NCI-H345 treated with DMSO at 0.1 percent for 48 hours (cell line): ENCODE measurements around the gene COG5.

Experiments used
- DNase-seq: peaks from one replicate; lab custom pipeline; 2025; ENCODE audit not compliant: unreplicated experiment; lab: John Stamatoyannopoulos, UW

COG5 gene

DNA sequence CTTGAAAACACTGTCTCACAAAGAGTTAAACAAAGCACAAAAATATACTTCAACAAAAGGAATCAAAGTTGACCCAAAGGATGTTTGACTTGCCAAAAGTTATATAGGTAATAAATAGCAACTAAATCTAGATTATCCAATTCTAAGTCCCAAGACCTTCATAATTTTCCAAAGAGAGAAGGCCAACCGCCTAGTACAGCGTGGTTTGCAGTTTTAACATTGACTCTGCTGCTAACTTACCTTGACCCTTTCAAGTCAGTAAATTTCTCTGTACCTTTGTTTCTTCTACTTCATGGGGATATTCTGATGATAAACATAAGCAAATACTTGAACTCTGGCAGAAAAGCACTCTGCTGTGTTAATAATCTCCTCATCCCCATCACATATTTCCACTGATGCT, 95.7 kb downstream of the COG5 start:
- DNase-seq, result no peak

DNA sequence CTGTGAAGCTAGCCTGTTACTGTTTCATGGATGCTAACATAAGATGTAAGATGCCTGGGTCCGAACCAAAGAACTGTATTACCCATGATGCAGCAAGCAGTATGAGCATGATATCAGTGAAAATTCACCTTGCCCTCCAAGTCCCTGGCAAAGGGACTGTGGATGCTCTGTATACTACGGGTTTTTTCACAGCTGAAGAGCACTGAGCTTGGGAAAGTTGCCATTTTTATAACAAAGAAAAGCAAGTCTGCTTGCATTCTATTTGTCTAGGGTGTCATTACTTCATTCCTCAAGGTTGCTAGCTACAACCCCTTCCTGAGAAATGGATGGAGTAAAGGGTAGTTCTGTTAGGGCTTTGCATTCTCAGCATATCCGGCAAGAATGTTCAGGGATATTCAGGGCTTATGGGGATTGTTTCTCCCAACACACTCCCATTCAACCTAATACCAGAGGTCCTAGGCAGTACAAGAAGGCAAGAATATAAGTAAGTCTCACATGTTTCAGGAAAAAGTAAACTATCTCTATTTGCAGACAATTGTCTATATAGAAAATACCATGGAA, 99.0 kb downstream of the COG5 start:
- DNase-seq, result no peak

DNA sequence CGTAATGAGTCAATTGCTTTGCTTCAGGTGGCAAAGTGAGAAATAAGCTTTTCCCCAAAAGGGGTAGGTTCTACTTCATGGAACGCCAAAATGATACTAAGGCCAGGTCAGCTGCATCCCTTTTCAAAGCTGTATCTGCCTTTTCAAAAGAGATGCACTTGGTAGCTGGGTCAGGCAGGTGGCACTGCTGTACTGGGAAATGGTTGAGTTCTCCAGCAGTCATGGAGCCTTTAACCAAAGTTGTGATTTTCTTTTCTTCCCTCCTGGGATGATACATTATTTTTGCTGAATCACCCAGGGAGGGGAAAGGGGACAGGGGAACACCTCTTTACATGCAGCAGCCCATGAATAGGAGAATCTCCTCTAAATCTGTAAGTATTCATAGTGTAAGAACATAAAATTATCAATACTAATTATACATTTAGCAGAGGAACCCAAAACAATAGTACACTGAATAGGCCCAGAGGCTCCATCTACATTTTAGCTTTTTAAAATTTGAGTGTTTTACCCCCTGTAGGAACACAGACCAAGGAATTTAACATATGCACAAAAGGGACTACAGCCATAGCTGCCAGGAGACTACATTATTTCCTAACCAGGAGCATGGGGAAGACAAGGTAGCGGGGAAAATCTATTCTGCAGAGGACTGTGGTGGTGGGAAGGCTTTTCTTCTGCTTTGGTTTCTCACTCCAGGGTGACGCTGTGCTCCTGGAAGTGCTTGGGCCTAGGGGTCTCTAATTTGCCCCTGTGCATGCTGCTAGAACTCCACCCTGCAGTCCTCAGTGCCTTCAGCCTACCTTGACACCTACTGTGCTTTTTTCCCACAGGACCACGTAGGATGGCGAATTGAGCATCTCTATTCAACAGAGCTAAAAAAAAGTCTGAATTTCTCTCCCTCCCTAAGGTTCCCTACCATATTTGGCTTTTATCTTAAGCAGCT, 100.3 kb downstream of the COG5 start:
- DNase-seq, result peak; percentile 40

DNA sequence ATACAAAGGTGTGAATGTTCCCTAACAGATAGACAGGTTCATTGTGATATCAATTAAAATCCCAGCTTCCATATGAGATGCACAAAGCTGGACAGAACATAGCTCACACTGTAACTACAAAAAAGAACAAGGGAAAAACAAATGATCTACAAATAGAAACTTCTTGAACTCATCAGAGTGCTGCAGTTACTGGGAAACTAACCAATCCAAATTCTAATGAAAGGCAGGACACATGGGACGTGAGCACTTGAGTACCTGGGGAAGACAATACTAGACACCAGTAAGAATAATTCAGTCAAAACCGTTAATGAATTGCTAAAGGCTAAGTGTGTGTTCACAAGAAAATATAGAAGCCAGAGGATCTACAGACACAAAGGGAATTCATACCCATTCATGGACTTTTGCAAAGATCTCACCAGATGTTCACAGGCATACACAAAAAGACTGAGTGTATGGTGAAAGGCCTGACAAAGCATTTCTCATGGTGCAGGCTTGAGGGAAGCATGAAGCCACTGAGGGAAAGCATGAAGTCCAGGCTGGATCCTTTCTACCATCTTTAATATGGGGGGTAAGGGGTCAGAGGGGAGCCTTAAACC, 101.7 kb downstream of the COG5 start:
- DNase-seq, result no peak

DNA sequence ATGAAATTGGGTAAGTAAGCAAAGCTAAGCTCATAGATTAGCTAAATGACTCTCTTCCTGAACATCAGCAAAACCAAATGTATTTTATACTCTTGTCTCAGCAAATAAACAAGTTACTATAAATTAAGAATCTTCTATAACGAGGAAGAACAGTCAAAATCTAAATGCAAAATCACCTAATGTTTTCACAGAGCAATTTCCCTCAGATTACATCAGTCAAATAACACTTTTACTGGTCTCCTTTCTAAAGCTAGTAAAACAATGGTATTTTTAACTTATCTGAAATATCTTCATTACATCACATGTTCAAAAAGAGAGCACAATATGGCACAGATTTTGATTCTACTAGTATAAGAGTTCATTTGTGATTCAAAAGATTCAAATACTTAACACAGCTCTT, 110.3 kb downstream of the COG5 start:
- DNase-seq, result no peak

DNA sequence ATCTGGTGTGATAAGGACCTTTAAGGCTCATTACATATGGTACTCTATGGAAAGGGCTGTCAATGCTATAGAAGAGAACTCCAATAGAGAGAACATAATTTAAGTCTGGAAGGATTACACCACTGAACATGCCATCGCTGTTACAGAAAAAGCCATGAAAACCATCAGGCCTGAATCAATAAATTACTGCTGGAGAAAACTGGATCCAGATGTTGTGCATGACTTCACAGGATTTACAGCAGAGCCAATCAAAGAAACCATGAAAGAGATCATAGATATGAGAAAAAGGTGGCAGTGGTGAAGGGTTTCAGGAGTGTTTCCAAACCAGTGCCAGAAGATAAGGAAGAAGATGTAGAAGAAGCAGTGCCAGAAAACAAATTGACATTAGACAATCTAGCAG, 112.8 kb downstream of the COG5 start:
- DNase-seq, result no peak

DNA sequence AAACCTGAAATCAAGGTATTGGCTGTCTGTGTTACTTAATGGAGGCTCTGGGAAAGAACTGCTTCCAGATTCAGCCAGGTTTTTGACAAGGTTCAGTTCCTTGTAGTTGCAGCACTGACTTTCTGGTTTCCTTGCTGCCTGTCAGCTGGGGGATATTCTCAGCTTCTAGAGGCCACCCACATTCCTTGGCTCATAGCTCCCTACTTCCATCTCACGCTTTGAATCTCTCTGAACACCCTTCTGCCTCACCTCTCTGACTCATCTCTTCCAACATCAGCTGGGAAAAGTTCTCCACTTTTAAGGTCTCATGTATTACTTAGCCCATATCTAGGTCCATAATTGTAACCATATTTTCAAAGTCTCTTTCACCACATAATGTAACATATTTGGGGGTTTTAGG, 116.7 kb downstream of the COG5 start:
- no peak for DNase-seq

DNA sequence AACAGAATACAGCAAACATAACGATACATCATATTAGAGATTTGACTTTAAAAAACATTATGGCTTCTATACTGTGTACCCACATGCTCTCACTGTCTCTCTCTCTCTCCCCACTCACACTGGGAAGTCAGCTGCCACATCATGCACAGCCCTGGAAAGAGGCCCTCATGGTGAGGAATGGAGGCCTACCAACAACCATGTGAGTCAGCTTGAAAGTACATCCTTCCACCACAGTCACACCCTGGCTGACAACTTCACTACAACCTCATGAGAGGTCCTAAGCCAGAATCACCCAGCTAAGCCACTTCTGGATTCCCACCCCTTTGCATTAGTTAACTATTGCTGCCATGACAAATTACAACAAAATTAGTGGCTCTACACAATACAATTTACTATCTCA, 117.2 kb downstream of the COG5 start:
- no peak for DNase-seq

DNA sequence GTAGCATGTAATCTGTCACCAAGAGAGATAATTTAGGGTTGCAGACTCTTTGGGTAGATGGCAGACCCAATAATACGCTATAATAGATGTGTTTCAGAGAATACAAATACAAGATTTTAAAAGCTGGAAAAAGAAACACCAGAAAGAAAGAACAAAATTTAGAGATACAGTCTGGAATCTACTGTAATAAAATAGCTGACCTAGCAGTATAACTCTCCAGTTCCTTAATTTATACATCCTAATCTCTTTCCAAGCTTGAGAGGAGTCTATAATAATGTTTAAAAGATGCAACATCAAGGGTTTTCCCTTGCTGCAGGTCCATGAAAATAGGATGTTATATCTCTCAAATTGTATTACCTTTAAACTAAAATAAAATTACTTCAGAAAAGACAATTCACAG, 121.0 kb downstream of the COG5 start:
- no peak for DNase-seq

DNA sequence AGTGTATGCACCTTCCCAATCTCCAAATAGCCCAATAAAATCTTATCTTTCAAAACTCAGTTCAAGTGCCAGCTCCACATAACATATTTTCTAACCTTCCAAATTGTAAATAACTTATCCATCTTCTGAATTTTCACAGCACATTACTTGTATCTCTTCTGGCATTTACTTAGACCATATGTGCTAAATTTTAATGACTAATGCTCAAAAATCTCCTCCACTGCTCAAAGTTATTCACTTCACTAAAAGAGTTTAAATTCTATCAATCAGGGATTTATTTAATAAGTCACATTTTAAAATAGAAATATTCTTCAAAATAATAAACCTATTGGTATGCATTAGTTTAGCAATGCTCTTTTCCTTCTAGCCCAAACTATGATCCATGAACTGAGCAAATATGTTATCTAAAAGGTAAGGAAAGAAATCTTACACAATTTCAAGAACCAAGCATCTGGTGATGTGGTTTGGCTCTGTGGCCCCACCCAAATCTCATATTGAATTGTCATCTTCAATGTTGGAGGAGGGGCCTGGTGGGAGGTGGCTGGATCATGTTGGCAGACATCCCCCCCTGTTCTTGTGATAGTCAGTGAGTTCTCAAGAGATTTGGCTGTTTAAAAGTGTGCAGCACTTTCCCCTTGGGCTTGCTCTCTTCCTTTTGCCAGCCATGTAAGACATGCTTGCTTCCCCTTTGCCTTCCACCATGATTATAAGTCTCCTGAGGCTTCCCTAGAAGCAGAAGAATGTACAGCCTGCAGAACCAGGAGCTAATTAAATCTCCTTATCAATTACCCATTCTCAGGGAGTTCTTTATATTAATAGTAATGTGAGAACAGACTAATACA, 121.9 kb downstream of the COG5 start:
- DNase-seq, result no peak

DNA sequence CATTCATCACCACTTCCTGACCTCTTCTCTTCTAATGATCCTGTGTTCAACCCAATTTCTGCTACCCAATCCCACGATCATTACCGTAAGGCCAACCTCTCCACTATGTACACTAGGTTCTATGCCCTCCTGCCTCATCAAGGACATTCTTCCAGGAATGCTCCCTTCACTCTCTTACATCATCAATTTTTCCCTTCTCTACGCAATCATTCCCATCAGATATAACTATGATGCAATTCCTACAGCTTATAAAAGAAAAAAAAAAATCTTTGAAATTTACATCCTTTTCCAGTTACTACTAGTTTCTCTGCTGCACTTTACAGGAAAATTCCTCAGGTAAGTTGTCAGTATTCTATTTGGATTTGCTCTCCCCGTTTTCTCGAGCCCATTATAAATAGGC, 124.7 kb downstream of the COG5 start:
- no peak for DNase-seq

DNA sequence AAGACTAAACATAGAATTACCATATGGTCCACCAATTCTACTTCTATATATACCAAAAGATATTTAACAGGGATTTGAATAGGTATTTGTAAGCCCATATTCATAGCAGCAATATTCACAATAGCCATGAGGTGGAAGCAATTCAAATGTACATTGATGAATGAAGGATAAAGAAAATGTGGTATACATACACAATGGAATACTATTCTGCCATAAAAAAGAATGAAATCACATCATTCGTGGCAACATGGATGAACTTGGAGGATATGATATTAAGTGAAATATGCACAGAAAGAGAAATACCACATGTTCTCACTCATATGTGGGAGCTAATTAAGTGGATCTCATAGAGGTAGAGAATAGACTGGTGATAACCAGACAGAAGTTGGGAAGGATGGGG, 128.0 kb downstream of the COG5 start:
- no peak for DNase-seq

DNA sequence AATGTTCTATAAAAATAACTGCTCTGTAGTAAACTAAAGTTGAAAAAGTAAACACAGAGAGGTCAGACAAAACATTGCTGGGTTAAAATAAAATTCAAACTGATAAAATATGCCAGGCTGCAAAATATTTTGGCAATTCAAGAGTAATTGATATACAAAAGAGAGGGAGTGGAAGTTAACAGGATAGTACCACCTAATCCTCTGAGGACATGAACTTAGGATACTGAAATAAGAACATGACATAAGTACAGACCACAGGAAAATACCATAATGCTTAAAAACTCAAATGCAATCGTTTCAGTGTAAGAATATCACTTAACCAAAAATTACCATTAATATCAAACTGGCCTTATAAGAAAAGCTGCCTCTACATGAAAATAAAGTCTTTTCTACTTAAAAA, 131.5 kb downstream of the COG5 start:
- no peak for DNase-seq

DNA sequence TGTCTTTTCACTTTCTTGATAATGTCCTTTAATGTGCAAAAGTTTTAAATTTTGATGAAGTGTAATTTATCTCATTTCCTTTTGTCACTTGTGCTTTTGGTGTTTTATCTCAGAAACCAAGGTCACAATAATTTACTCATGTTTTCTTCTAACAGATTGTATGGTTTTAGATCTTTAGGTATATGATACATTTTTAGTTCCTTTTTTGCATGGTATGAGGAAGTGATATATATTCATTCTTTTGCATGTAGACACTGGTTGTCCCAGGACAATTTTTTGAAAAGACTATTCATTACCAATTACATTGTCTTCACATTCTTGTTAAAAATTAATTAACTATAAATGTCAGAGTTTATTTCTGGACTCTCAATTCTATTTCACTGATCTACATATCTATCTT, 133.7 kb downstream of the COG5 start:
- no peak for DNase-seq

DNA sequence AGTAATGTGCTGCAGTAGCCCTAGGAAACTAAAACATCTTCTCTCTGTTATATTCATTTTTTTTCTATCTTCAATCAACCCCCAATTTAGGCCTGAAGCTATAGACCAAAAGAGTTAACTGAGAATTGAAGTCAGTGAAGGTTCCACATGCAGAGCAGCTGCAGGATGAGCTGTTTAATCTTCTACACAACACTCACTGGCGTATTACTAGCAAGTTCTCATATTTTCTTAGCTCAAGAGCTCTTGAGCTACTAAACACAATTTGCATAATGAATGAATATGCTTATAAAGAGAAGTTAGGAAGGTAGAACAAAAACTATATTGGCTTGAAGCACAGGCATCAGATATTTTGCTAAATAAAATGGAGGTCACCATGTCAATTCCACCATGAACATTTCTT, 135.1 kb downstream of the COG5 start:
- no peak for DNase-seq

DNA sequence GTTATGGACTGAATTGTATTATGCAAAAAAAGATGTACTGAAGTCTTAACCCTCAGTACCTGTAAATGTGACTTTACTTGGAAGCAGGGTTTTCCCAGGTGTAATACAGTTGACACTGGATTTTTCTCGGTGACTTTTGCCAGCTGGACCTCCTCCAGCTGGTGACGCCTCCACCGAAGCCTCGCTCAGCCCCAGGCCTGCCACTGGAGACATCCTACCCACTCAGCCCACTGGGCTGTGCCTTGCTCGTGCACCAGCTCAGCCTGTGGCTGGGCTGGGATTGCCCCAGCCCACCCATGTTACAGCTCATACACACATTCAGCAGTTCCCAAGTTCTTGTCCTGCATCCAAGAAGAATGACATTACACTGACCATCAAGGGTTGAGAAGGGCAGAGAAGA, 136.3 kb downstream of the COG5 start:
- DNase-seq, result no peak

DNA sequence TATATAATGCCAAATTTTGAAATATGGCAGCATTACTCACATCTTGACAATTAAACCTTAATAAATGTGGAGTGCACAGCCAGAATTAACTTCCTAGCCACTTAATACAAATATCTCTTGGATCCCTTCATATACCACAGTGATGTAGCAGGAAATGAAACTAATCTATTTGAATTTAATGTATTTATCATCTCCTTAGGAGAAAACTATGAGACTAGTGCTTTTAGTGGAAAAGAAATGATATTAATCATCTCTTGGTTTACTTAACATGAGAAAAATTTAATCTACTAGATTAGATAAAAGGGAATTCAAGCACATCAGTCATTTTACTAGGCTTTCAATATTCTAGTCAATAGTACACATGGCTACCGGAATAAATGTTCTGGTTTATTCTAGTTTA, 149.5 kb downstream of the COG5 start:
- DNase-seq, result no peak

DNA sequence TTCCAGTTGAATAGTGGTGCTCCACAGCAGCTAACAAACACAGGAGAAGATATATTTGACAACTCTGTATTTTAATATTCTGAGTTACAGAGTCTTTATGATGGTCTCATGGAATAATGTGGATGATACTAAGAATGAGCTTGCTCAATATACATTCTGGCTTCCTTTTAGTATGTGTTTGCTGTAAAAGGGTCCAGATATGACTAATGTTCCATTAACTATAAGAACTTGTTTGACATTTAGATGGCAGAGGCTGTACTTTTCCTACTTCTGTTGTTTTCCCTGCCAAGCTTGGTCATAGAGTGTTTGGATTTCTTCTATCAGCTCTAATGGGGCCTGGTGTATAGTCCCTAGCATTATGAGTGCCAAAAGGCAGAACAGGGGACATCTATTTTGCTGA, 155.4 kb downstream of the COG5 start:
- no peak for DNase-seq

DNA sequence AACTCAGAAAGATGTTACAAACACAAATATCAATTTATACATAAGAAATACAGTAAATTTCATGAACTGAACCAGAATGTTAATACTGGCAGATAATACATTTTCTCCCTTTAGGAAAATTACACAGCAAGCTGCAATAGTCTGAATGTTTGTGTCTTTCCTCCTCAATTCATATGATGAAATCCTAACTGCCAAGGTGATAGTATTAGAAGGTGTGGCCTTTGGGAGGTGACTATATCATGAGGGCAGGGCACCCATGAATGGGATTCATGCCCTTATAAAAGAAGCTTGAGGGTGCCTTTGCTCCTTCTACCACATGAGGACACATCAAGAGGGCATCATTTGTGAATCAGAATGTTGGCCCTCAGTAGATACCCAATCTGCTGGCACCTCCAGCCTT, 158.2 kb downstream of the COG5 start:
- DNase-seq, result no peak

DNA sequence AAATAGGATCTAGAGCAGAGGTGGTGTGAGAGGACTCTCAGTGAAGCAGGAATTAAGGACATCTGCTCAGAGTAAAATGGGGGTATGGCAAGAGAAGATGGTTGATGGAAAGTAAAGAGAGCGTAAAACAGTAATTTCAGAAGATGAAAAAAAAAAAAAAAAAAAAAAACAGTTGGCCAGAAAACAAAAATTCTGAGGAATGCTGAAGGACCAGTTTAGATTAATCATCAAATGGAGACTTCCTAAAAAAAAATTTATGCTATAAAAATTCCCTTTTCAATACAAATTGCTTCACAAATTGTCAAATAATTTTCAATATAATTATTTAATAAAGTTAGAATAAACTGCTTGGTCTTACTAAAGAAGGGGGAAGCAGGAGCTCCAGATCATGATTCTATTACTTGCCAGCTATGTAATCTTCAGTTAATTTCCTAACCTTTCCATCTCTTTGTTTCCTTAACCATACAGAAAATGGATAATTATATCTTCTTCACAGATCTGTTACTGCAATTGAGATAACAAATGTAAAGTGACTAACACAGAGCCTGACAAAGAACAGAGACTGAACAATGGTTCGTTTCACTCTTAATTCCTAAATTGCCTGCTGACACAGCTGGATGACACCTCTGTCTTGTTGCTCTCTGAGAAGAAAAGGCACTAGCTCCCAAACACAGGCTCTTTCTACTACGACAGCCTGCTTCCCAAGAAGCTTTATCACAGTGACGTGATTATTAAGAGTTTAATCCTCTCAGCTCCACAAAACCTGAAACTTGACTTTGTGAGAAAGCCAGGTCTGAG, 158.8 kb downstream of the COG5 start:
- no peak for DNase-seq

DNA sequence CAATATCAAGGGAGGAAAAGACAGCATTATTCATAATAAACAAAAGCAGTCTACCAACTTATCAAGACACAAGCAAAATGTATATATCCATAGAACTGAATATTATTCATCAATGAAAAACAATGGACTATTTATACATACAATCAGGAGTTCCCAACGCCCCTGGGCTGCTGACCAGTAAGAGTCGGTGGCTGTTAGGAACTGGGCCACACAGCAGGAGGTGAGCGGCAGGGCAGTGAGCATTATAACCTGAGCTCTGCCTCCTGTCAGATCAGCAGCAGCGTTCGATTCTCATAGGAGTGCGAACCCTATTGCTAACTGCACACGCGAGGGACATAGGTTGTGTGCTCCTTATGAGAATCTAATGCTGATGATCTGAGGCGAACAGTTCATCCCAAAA, 165.6 kb downstream of the COG5 start:
- no peak for DNase-seq
